Stimulated activated CD8-positive, alpha-beta memory T cell treated with anti-CD3 and anti-CD28 coated beads, Interleukin-12 subunit alpha, Interleukin-12 subunit beta, amount 100 ng/mL, for 24 hours (primary cell): ENCODE measurements around the gene ZNF334.
A peak's percentile ranks its signal among the peaks of the same experiment; 100 is the strongest.

ENCODE experiments used
- DNase-seq: peaks from one replicate; pipeline ENCODE4 v3.0.0-alpha.2; 2020; ENCODE audit errors: extremely low read depth

ZNF334 gene

DNA sequence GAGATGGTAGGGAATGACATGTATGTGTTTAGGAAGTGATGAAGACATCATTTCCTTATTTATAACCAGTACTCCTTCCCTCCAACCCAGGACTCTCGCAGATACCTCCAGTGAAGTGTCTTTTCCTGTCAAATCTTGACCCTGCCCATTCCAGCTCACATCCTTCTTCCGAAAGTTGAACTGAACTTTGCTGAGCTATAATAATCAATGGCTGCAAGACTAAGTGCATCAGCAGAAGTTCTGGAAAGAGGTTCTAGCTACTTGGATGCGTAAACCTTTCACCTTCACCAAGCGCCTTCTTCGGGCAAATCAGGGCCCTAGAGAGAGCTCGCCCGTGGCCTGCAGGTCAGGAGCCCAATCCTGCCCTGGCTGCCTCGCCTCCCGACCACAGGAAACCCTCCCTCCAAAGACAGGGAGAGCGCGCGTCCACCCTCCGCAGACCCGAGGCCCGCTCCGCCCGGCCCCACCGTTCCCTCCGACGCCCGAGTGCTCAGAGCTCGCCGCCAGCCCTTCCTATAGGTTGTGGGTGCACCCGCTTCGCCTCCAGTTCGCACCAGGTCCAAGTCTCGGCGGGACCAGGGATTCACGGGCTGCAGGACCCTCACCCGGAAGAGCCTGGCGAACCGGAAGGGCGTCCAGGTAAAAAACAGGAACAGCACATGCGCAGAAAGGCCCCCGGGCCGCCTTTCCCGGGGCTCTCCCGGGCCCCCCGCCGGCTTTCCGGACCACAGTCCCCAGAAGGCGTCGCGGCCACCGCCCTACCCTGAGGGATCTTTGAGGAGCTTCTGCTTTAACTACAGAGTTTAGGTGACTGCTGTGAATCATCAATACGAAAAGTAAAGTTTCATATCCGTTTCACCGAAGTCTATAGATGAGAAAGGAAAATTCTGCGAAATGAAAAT, at the start of gene ZNF334:
ZNF334 (minus strand) TSS at position 617 of the 902 bp plus-strand sequence. CDS start 1,457 bp downstream, outside the sequence.
- peak; percentile 24 for DNase-seq

DNA sequence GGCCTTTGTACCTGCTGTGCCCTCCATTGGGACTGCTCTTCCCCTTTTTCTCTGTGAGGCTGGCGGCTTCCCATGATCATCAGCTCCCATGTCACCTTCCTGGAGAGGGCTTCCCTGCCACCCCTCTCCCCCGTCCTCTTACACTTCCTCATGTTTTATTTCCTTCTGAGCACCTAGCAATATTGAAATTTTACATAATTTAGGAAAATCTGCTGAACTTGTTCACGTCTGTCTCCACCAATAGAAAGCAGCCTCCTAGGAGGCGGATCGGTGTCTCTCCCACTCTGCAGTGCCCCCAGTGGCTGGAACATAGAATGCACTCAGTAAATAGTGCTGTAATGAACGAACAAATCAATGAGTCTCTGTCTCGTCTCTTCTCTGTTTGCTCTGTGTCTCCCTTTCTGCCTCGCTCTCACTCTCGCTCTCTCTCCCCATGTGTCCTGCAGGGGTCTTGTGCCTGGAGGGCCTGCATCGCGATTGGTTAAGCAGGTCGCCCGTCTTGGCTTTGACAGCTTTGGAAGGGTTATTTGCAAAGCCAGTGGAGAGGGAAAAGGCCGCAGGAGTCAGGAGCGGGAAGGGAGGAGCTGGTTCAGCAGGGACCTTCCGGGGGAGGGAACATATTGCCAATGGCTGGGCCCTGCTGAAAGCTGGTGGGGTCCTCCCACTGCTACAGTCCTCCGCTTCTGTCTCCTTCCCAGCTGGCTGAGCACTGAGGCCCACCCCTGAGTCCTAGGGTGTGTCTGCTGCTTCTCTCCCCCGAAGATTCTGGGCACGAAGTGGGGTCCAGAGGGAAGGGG, 49.2 kb upstream of the ZNF334 start:
- no peak for DNase-seq

DNA sequence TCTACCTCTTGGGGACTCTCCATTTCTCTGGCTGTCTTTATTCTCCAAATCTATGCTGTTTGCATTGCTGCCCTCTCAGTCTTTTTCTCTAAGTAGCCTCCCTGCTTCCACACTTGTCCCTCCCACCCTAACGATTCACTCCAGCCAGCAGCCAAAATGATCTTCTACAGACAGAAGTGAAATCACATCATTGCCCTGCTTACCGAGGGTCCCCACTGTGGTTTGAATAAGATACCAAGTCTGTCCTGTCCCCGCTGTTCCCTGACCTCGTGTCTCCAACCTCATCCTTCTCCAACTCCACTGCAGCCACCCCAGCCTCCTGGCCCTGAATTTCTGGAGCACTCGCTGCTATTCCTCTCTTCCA, 48.6 kb upstream of the ZNF334 start:
- no peak for DNase-seq

DNA sequence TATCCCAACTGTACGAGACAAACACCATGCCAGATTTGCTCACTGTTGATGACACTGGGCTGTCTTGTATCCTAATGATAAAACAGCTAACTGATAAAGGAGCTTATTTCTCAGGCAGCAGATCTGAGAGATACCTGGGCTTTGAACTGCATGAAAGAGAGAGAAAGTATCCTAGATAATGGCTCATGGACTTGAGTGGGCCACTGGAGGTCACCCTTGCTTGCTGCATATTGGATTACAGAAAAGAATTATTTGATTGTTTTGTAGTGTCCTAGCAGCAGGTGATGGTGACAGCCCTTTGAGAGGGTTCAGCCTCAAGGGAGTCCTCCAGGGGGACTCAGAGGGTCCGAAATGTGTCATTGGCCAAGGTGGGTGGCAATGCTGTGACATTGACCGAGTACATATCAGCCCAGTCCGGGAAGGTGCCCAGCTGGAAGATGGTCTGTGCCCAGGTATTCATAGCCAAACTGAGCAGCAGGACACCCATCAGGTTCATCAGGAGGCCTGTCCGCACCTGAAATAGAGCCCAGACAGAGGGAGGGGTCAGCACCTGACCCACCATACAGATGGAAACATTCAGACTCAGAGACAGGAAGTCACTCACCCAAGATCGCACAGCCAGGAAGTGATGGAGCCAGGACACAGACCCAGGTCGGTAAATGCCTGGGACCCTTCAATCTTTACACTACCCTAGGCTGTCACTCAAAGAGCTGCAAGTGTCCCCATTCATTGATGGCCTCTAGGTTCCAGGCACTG, 46.5 kb upstream of the ZNF334 start:
- DNase-seq: no peak

DNA sequence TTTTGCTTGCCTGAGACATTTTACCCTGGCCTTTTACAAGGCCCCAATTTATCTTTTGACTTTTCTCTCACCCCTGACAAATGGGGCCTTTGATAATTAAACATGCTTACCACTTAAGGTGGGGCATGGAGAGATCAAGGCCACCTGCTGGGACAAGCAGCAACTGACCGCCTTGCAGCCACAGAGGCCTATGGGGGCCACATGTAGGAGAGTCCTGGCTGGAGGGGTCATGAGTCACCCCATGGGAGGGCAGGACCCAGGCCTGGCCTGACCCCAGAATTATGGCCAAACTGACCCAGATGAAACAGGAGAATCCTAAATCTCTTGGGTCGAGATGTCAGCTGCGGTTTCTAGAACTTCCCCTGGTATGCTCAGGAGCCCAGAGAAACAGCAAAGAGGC, 45.6 kb upstream of the ZNF334 start:
- DNase-seq: no peak

DNA sequence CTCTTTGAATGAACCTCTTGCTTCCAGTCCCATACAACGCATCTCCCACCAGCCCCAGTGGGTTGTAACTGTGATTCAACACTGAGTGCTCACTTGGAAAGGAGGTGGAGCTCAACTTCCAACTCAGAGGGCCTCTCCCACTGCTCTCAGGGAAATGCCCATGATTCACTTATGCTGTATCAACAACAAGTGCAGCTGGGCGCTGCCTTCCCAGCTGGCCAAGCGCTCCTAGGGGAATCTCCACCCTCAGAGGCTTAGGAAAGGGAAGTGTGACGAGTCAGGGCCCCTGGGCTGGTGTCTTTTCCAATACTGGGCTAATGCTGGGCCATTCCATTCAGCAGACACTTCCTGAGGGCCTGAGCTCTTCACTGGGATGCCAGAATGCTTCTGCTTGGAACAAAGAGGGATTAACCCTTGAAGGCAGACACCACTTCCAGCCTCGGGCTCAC, 45.2 kb upstream of the ZNF334 start:
- DNase-seq: peak; percentile 34

DNA sequence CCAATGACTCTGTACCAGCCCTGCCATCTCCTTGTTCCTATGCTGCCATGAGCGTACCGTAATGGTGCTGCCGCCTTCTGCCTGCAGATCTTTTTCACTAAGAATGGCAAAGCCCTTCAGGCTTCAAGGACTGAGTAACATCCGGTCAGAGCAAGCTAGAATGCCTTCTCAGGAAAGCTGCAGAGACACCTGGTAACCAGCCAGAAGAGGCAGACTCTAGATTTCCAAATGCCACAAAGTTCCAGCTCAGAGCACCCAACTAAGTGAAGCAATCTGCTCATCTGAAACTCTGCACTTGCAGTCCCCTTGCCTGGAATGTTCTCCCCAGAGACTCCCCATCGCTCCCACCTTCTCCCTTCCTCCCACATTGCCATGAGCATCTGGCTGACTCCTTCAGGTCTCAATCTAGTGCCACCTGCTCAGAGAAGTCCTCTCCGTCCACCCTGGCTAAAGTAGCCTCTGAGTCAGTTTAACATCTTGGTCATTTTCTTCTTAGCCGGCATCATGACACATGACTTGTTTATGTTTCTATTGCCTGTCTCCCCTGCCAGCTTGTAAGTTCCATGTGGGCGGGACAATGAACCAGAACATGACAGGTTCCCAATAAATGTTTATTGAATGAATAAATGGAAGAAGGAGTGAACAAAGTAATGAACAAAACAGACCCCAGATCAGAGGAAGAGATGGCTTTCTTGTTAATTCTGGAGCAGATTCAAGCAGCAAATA, 44.0 kb upstream of the ZNF334 start:
- no peak for DNase-seq

DNA sequence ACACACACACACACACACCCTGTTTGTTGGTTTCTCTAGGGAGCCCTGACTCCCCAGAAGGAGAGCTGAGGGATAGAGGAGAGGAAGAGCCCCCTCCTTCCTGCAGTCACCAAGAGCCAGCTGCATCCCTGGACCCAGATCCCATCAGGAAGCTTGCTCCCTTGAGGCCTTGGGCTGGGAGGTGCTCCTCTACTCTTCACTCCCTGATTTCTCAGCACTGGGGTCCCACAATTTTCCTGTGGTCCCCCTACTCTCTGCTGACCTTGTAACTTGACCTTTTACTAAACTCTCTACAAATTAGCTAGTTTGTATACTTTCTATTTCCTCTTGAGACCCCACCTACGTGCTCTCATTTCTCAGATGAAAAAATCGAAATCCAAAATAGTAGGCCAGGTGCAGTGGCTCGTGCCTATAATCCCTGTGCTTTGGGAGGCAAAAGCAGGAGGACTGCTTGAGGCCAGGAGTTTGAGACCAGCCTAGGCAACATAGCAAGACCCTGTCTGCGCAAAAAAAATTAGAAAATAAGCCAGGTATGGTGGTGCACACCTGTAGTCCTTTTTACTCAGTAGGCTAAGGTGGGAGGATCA, 42.1 kb upstream of the ZNF334 start:
- DNase-seq: no peak

DNA sequence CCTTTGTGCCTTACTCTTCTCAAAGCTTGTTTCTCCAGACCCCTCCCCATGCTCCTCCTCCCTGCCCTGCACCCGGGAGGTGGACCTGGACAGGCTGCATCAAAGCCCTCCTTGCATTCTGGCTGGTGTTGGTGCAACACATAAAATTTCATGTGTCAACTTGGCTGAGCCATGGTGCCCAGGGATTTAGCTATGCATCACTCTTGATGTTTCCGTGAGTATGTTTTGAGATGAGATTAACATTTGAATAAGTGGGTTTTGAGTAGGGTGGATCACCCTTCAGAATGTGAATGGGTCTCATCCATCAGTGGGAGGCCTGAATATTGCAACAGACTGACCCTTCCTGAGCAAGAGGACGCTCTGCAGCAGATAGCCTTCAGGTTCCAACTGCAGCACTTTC, 41.5 kb upstream of the ZNF334 start:
- DNase-seq: no peak

DNA sequence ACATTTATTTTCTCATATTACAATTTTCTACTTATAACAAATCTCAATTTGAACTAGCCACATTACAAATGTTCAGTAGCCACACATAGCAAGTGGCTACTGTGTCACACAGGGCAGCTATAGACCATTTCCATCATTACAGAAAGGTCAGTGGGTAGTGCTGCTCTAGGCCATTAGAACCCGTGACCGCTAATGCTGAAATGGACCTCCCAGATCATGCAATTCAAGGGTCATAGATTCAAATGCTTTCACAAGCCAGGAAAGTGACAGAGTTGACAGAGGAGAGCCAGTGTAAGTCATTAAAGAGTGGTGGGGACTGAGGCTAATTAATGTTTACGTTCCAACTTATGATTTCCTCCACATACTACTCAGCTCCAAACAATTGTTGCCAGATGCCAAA, 40.6 kb upstream of the ZNF334 start:
- no peak for DNase-seq

DNA sequence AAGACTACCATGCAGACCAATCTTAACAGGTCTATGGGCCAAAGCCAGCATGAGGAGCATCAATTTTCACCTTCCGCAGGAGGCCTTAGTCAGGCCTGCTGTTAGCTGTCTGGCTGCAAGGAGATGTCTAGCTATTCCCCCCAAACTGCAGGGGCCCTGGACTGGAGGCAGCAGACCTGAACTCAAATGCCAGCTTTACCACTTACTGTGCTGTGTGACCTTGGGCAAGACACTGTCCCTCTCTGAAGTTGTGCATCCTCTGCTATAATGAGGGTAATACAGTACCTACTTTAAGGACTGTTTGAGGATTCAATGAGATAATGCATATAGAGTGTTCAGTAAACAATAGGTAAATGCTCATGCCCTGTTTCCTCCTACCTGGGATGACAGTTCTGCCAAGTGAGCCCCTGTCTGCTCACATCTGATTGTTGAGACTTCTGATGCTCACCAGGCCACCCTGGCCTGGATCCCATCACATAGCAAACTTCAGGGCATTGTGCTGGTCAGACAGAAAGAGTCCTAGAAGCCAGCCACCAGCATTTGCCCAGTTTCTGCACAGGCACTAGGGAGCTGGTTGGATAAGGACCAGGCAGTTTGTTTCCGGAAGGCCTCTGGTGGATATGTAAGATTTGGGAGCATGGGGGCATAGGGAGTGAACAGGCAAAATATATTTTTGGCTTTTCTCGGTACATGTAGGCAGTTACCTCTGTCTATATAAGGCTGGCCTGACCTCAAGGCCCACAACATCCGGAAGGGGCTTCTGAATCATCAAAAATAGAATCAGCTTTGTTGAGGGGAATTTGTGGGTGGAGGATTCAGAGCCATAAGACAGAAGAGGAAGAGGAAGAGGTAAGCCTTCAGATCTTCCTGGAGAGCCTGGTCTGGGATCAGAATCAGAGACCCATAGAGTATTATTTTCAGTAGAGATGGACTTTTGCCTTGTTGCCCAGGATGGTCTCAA, 39.4 kb upstream of the ZNF334 start:
- peak; percentile 24 for DNase-seq

DNA sequence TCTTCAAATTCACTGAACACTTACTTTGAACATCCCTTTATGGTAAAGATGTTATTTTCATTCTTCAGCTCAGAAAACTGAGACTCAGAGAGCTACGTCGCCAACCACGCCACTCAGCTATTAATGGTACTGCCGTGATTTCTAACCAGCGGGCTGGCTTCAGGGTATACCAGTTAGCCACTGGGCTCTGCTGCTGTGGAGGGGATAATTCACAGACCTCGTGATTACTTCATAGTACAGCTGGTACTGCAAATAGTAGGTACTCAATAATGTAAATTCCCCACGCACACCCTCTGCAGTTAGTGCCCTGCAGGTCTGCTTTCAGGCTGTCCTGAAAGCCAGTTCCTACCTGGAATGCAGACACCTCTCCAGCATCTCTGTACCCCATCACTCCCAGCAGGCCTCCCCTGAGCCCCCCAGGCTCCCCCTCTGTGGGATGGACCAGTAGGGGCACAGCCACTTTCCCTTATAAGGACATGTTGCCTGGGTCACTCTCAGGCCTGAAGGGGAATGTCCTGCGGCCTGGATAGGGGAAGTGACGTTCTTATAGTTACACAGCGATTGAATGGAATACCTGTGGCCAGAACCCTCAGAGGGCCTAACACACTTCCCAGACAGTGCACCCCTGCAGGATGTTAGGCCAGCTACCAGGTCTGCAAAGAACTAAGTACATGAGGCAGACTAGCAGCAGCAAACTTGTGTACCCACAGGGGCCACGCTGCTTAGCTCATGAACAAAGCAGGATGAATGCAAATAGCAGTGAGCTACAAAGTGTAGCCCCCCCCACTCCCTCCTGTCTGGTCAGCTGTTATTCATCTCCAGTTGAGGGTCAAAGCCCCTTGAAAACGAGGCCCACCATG, 38.4 kb upstream of the ZNF334 start:
- no peak for DNase-seq

DNA sequence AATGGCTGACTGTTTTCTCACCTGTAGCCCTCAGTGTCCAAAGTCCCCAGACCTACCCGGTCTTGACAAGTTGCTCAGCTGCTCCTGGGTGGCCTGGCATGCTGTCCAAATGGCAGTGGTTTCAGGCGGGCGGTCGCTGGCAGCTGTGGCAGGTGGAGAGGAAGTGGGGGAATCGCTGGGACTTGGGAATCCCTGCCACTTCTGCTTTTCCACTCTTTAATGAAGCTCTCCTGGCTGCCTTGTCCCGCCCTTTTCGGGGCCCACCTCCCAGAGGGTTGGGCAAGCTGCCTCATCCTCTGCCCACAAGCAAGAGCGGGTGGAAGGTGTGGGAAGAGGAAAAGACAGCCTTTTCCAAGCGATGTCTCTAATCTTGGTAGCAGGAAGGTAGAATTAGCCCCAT, 37.1 kb upstream of the ZNF334 start, which contains the start of gene OCSTAMP:
OCSTAMP (minus strand) TSS at position 194 of the 400 bp plus-strand sequence; CDS start at position 100, 94 bp downstream.
- no peak for DNase-seq

DNA sequence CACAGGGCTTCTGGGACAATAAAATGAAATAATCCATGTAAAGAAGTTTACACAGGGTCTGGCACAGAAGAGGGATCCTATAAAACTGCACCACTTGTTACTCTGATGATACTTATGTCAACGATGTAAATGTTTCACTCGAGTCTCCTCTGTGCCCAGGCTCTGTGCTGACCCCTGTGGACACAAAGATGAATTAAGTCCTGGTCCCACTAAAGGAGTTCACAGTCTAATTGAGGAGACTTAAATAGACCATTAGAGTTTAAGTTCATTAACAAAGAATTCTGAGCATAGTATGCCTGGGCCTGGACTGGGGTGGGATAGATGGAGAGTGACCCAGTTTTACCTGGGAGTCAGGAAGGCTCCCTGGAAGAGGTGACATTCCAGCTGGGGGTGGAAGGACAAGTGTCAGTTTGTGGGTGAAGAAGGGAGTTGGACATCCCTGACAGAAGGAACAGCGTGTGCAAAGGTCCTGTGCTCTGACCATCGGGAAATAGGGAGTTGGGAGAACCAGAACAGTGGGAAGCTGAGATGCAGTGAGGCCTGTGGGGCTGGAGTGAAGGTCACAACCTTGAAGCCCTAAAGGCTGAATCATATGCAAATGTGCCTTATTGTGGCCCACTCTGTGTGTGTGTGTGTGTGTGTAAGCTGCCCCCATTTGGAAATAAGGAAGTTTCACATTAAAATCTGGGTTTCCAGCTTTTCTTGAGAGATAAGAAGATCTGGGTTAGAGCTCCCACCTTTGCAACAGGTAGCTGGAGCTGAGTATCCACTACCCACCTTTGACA, 36.0 kb upstream of the ZNF334 start:
- DNase-seq: no peak

DNA sequence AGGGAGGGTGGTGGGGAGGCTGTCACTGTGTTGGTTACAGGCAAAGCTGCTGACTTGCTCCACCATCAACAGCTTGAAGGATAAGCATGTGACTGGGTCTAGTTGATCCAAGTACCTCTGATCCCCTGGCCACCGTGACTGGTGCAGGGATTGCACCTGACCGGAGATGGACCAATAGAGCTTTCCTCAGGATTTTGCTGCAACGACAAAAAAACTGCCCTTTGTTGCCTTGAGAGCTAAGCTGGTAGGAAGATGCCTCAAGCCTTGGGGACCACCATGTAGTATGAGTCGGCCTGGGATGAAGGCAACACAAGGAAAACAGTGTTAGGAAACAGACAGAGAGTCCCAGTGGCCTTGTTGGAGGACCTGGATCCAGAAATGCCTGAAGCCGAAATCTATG, 35.3 kb upstream of the ZNF334 start:
- DNase-seq: no peak

DNA sequence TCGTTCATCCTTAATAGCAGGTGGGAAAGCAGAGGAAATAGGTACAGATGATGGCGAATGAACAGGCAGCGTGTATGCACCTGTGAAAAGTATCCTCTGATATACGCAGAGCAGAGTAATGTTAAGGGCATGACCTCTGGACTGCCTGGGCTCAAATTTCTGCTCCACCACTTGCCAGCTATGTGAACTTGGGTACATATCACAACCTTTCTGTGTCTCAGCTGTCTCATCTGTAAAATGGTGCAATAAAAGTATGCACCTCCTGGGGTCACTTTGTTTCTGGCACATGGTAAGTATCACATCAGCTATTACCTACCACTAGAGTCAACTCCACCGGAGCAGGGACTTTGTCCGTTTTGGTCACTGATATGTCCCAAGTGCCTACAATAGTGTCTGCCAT, 34.6 kb upstream of the ZNF334 start:
- no peak for DNase-seq

DNA sequence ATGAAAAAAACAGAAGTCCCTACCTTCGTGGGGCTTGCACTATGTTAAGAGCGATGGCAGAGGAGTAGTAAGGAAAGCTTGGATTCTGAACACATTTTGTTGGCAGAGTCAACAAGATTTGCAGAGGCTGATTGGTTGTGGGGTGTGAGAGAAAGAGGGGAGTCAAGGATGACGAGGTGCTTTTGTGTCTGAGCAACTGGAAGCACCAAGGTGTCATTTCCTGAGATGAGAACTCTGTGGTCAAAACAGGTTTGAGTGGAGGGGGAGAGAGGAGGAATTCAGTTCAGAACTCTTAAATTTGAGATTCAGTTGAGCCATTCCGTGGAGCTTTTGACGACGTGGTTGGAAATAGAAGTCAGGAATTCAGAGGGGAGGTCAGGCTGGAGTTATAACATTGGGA, 33.6 kb upstream of the ZNF334 start:
- no peak for DNase-seq

DNA sequence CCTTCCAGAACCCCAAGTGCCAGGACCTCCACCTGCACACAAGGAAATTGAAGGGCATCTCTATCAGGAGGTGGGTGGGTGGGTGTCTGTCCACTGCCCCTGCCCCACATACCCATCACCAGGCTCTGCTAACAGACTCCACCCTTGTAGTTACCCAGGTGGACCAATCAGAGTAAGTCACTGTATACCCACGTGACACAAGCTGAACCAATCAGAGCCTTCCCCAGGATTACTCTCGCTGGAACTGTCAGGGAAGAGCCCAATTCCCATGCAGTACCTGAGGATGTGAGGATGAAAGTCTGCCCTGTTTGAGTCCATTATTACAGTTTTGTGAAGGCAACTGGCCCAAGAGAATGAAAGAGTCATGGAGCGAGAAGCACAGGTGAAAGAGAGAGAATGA, 32.9 kb upstream of the ZNF334 start:
- no peak for DNase-seq
